Globus pallidus (tissue), 1 donor: ENCODE results near the gene RPH3AL.
A peak's percentile ranks its signal among the peaks of the same experiment; 100 is the strongest.

ENCODE experiments used
- DNase-seq: peaks from one replicate; pipeline ENCODE4 v3.0.0-alpha.2; 2015; ENCODE audit warnings: low spot score

RPH3AL gene

DNA sequence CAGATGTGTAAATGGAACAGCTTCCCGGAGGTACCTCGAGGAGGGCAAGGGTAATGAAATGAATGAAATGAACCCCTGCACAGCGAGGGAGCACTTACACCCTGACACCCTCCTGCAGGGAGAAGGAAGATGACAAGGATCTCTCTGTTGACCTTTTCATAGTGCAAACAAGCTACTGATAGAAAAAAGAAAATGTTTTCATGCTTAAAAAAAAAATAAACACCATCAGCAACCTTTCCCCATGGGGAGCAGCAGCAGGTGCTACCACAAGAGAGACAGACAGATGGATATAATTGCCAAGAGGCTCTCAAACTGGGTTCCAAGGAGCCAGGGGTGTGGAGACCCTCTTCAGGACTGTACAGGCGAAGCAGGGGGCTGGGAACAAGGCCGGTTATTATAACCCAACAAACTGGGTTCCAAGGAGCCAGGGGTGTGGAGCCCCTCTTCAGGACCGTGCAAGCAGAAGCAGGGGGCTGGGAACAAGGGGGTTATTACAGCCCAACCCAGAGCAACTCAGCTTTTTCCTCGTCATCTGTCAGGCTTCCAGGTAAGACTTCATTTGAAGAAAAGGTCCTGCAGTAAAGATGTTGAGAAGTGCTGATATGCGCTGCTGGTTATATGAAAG, 718 bp upstream of the RPH3AL start:
- DNase-seq = no peak

GRCh38 chr17:351875-352420, 659 bp downstream of the RPH3AL start:
- no peak for DNase-seq

DNA sequence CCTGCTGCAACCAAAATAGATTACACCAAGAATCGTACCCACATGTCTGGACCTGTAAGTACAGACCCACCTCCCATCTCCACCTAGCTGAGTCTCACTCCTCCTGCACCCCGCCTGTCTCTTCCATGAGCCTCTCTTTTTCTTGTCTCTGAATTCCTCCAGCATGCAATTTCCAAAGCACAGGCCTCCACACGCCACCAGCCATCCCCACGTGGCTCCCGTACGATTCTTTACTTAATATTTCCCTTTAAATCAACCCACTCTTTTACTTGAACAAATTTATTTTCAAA, 1.2 kb downstream of the RPH3AL start:
- DNase-seq = no peak

DNA sequence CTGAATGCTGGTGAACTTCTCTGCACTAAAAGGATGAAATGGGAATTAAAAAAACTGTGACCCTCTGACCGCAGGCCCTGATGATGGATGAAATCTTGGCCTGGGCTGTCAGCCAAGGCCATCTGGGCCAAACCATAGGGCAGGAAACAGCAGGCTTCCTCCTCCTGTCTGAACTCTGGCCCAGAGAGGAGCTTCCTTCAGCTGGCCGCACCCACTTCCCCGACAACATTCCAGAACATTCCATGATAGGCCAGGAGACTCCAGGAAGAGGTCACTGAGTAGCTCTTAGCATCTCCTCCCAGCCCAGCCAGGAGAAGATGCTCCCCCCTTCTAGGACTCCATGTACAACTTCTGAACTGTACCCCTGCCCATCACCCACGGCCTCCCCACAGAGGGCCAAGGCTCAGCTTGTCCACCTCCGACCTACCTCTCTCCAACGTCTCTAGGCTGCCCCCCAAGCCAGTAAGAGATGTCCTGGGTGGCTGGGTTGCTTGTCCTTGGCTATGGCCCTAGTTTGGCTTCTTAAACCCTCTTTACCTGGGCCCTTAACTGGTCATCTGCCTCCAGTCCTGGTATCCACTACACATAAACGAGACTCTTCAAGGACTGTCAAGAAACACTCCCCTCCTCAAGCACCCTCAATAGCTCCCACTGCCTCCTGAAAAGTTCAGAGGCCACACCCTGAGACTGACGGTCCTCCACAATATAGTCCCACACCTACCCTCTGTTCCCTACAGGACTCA, 1.7 kb downstream of the RPH3AL start:
- DNase-seq = peak; percentile 69

GRCh38 chr17:349666-350065, 2.9 kb downstream of the RPH3AL start:
- no peak for DNase-seq

GRCh38 chr17:348692-349425, 3.7 kb downstream of the RPH3AL start:
- DNase-seq = no peak

DNA sequence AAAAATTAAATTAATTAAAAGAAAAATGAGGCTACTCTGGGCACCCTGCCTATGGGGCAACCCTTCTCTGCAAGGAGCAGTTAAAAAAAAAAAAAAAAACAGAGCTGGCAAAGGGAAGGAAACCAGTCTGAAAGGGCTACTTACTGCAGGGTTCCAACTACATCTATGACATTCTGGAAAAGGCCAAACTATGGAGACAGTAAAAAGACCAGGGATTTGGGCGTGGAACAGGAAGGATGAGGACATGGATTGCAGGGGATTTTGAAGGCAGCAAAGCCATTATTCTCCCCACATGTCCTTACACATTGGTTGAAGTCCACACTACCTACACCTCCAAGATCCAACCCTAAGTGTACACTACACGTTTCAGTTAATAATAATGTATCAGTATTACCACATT, 4.6 kb downstream of the RPH3AL start:
- DNase-seq = no peak

DNA sequence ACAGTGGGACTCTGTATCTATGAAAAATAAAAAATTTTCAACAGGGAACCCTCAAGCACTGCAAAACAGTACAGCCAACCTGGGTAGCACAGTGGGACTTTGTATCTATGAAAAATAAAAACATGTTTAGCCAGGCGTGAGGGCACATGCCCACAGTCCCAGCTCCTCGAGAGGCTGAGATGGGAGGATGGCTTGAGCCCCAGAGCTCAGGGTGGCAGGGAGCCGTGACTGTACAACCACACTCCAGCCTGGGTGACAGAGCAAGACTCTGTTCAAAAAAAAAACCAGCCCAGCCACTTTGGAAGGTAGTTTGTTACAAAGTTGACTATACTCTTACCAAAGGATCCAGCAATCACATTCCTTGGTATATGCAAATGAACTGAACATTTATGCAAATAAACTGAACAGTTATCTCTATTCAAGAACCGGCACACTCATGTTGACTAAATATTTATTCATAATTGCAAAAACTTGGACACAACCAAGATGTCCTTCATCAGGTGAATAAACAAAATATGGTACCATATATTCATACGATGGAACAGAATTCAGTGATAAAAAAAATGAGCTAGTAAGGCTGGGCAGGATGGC, 5.2 kb downstream of the RPH3AL start:
- no peak for DNase-seq

GRCh38 chr17:345992-346785, 6.4 kb downstream of the RPH3AL start:
- DNase-seq = no peak

- no peak for DNase-seq
Measured at GRCh38 chr17:345261-345660, 7.3 kb downstream of the RPH3AL start.

DNA sequence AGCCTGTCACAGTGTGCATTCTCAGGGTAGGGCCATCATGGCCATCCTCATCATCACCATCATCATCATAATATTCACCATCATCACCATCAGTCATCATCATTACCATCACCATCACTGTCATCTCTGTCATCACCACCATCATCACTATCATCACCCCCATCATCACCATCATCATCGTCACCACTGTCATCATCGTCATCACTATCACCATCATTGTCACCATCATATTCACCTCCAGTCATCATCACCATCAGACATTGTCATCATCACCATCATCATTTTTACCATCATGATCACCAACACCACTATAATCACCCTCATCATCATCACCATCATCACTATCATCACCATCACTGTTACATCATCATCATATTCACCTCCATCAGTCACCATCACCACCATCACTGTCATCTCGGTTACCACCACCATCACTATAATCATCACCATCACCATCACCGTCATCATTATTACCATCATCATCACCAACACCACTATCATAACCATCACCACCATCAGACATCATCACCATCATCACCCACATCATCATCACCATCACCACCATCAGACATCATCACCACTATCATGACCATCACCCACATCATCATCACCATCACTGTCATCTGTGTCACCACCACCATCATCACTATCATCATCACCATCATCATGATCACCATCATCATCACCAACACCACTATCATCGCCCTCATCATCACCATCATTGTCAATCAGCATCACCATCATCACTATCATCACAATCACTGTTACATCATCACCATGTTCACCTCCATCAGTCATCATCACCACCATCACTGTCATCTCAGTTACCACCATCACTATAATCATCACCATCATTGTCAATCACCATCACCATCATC, 8.5 kb downstream of the RPH3AL start:
- no peak for DNase-seq

GRCh38 chr17:343211-343610, 9.4 kb downstream of the RPH3AL start:
- DNase-seq = no peak

DNA sequence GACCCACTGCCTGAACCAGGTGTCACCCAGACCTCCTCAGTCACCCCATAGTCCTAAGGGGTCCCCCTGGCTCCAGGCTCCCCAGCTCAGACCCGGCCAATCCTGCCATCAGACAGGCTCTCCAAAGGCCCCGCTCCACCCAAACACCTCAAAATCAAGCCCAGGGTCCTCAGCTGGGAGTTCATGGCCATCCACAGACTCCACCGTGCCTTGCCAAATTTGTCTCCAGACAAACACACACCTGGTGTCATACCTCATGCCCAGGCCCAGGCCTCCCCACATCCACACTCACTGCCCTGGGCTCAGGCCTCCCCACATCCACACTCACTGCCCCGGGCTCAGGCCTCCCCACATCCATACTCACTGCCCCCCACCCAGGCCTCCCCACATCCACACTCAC, 12.5 kb downstream of the RPH3AL start:
- no peak for DNase-seq

GRCh38 chr17:339193-340061, 13.2 kb downstream of the RPH3AL start:
- DNase-seq = no peak

GRCh38 chr17:338442-339192, 14.0 kb downstream of the RPH3AL start:
- DNase-seq = no peak

DNA sequence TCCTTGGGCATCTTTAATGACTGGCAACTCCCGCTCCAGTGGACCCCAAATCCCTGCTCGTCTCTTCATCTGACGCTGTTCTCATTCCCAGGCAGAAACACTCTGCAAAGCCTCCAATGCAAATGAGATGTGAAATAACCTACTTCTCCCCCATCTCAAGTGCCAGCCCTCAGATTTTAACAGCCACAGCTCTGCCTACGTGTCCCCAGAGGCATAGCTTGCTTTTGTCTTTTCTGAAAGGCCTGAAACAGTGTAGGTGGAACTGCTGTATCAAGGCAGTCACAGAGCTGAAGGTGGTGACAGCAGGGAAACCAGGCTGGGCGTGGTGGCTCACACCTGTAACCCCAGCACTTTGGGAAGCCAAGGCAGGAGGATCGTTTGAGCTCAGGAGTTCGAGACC, 14.7 kb downstream of the RPH3AL start:
- no peak for DNase-seq

DNA sequence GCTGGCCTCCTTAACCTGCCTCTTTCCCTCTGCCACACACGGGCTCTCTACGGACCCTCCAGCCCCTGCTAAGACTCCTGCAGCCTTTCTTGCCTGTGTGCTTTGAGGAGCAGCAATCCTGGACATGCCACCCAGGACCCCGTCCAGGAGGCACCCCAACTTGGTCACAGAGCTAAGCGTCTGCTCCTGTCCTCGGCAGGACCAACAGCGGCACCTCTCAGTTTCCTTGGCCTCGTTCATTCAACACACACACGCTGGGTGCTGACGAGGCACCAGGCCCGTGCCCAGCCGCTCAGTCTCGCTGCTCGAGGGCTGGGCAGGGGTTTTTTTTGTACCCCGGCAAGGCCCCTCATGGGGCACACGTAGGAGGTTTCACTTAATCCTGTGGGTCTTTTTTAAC, 15.2 kb downstream of the RPH3AL start:
- no peak for DNase-seq

- DNase-seq = no peak
Measured at GRCh38 chr17:337022-337420, 15.6 kb downstream of the RPH3AL start.
